ENCODE data around the gene STMN3.
"Not testable (repeated sequence)": the region's sequence is repeated elsewhere in the genome, so short reads cannot be mapped to it uniquely, and the experiment has no call there.

STMN3 gene

GRCh38 chr20:63601679-63602078 lies 51.5 kb downstream of the STMN3 start:
- DNase-seq, result not testable (repeated sequence)

- no peak for DNase-seq
Measured at GRCh38 chr20:63599396-63600050, 53.7 kb downstream of the STMN3 start.

GRCh38 chr20:63598479-63599395 lies 54.5 kb downstream of the STMN3 start:
- no peak for DNase-seq

- DNase-seq, result no peak
Measured at GRCh38 chr20:63597651-63598478, 55.4 kb downstream of the STMN3 start.

GRCh38 chr20:63596423-63596822 lies 56.8 kb downstream of the STMN3 start:
- DNase-seq, result no peak

GRCh38 chr20:63595416-63596127 lies 57.7 kb downstream of the STMN3 start:
- no peak for DNase-seq

- no peak for DNase-seq
Measured at GRCh38 chr20:63594043-63594561, 59.1 kb downstream of the STMN3 start.

- DNase-seq, result no peak
Measured at GRCh38 chr20:63592661-63593060, 60.6 kb downstream of the STMN3 start.

GRCh38 chr20:63591786-63592355 lies 61.4 kb downstream of the STMN3 start:
- DNase-seq, result no peak

GRCh38 chr20:63591147-63591533 lies 62.1 kb downstream of the STMN3 start:
- DNase-seq, result no peak

GRCh38 chr20:63590218-63591146 lies 62.7 kb downstream of the STMN3 start:
- DNase-seq, result no peak
